Left colon (tissue), 2 donors: ENCODE measurements around the gene HEXB. TPM values are rescaled to one million over a fixed set of nuclear protein-coding genes. Genes with fewer than 3 reads are reported as not detected.
"Not testable (repeated sequence)": the region's sequence is repeated elsewhere in the genome, so short reads cannot be mapped to it uniquely, and the experiment has no call there.

ENCODE experiments used
- ATAC-seq: fragments of 200-7000 bp; cut with Tn5 transposase; one replicate; pipeline ENCODE4 v1.9.1; 2020; ENCODE audit warnings: mild to moderate bottlenecking, moderate library complexity
- DNase-seq, 2 donors: peaks; one replicate each; pipeline ENCODE4 v3.0.0-alpha.2; 2020
- intact Hi-C, 2 donors: fragments of 100-400 bp; cut with DNase I in 1 of 2; cut with micrococcal nuclease in 1 of 2; formaldehyde crosslinking; loops; one replicate each; pipeline versions ENCODE4 v1.11.2 to v1.14.0; 2022; cut with DNase I, micrococcal nuclease
- total RNA-seq, 2 donors: library from RNA; stranded (reverse); fragmentation: NEBNext Ultra II Directional; extraction: Animal tissue kit (Norgen Biotek cat#: 25700); gene quantifications; one replicate each; pipeline ENCODE4 v1.2.1, GENCODE V29; 2021
- donor health status: DM: no; HTN: no; CAD: no.
- donor health status: DM: yes; HTN: yes; CAD: no.

The HEXB gene
- total RNA-seq, 2 donors from 2014 or later: 153 to 216 TPM

- ATAC-seq: no peak
- intact Hi-C loops: loop anchor here in 1 of 2 donors (10.0 kb wide), 1 partner anchor 749 kb away; no protein-coding TSS in a partner anchor
- DNase-seq: no peak
These were observed 31.0 kb upstream of the HEXB start for GRCh38 chr5:74653991-74654390.

- intact Hi-C loops: loop anchor here in 1 of 2 donors (10.0 kb wide), 1 partner anchor 750 kb away; no protein-coding TSS in a partner anchor
- ATAC-seq: no peak
- no peak for DNase-seq
These were observed 29.8 kb upstream of the HEXB start for GRCh38 chr5:74655206-74655605.

- intact Hi-C loops: loop anchor here in 1 of 2 donors (10.0 kb wide), 1 partner anchor 751 kb away; no protein-coding TSS in a partner anchor
- DNase-seq: no peak
- ATAC-seq: no peak
These were observed 29.3 kb upstream of the HEXB start for GRCh38 chr5:74655716-74656115.

- ATAC-seq (no peak), DNase-seq (no peak)
- intact Hi-C loops: loop anchor here in 1 of 2 donors (10.0 kb wide), 1 partner anchor 752 kb away; no protein-coding TSS in a partner anchor
These were observed 27.9 kb upstream of the HEXB start for GRCh38 chr5:74657165-74657564.

- ATAC-seq (no peak), DNase-seq (no peak)
- intact Hi-C loops: loop anchor here in 1 of 2 donors (10.0 kb wide), 1 partner anchor 754 kb away; no protein-coding TSS in a partner anchor
These were observed 25.9 kb upstream of the HEXB start for GRCh38 chr5:74659172-74659571.

GRCh38 chr5:74660140-74660539, 24.9 kb upstream of the HEXB start:
- intact Hi-C loops: no loop called here
- ATAC-seq (no peak), DNase-seq (no peak)

- DNase-seq: no peak
- intact Hi-C loops: no loop called here
- no peak for ATAC-seq
These were observed 24.2 kb upstream of the HEXB start for GRCh38 chr5:74660873-74661272.

GRCh38 chr5:74664551-74664950, 20.5 kb upstream of the HEXB start:
- ATAC-seq: no peak
- intact Hi-C loops: no loop called here
- DNase-seq: no peak

- DNase-seq: no peak
- intact Hi-C loops: no loop called here
- no peak for ATAC-seq
These were observed 19.8 kb upstream of the HEXB start for GRCh38 chr5:74665273-74665672.

- intact Hi-C loops: no loop called here
- DNase-seq: no peak
- ATAC-seq: no peak
These were observed 19.2 kb upstream of the HEXB start for GRCh38 chr5:74665816-74666215.

- ATAC-seq (no peak), DNase-seq (no peak)
- intact Hi-C loops: no loop called here
These were observed 17.6 kb upstream of the HEXB start for GRCh38 chr5:74667396-74667795.

GRCh38 chr5:74669821-74670220, 15.2 kb upstream of the HEXB start:
- peak; percentile 65 for ATAC-seq
- DNase-seq: no peak
- intact Hi-C loops: loop anchor here in 1 of 2 donors (10.0 kb wide), 1 partner anchor 245 kb away; no protein-coding TSS in a partner anchor

- DNase-seq (no peak), ATAC-seq (no peak)
- intact Hi-C loops: loop anchor here in 1 of 2 donors (10.0 kb wide), 1 partner anchor 244 kb away; no protein-coding TSS in a partner anchor
These were observed 14.5 kb upstream of the HEXB start for GRCh38 chr5:74670396-74671038.

- DNase-seq (no peak), ATAC-seq (no peak)
- intact Hi-C loops: loop anchor here in 1 of 2 donors (10.0 kb wide), 1 partner anchor 242 kb away; no protein-coding TSS in a partner anchor
These were observed 12.7 kb upstream of the HEXB start for GRCh38 chr5:74672215-74672877.

GRCh38 chr5:74673011-74673790, 11.8 kb upstream of the HEXB start:
- no peak for ATAC-seq

GRCh38 chr5:74676466-74676865, 8.6 kb upstream of the HEXB start:
- DNase-seq, ATAC-seq: not testable (repeated sequence)
- intact Hi-C loops: loop anchor here in 1 of 2 donors (10.0 kb wide), 1 partner anchor 238 kb away; no protein-coding TSS in a partner anchor

More at GRCh38 chr5:74673011-74673790, 11.8 kb upstream of the HEXB start:
- no peak for DNase-seq
- intact Hi-C loops: loop anchor here in 1 of 2 donors (10.0 kb wide), 1 partner anchor 242 kb away; no protein-coding TSS in a partner anchor

- not testable (repeated sequence) for DNase-seq, ATAC-seq
- intact Hi-C loops: loop anchor here in 1 of 2 donors (10.0 kb wide), 1 partner anchor 237 kb away; no protein-coding TSS in a partner anchor
These were observed 6.9 kb upstream of the HEXB start for GRCh38 chr5:74678123-74678522.

- ATAC-seq, DNase-seq: not testable (repeated sequence)
- intact Hi-C loops: loop anchor here in 1 of 2 donors (10.0 kb wide), 1 partner anchor 236 kb away; no protein-coding TSS in a partner anchor
These were observed 5.7 kb upstream of the HEXB start for GRCh38 chr5:74679300-74679699.

- ATAC-seq (no peak), DNase-seq (no peak)
- intact Hi-C loops: loop anchor here in 1 of 2 donors (10.0 kb wide), 1 partner anchor 235 kb away; no protein-coding TSS in a partner anchor
These were observed 5.1 kb upstream of the HEXB start for GRCh38 chr5:74679966-74680365.
